Mesendoderm (in vitro differentiated cells): ENCODE measurements around the gene TET1.

Experiments
- DNase-seq: peaks from one replicate; pipeline ENCODE4 v3.0.0; 2013
- H2AK5ac ChIP-seq: 2 replicates; pipeline ENCODE4 v1.6.1; 2013; ENCODE audit warnings: low read length, inconsistent platforms
- H2BK120ac ChIP-seq: 2 replicates; pipeline ENCODE4 v1.6.1; 2013; ENCODE audit warnings: low read depth, mild to moderate bottlenecking, low read length, moderate library complexity, mixed read lengths
- H2BK15ac ChIP-seq: replicated peaks from 2 replicates; pipeline ENCODE4 v1.6.1; 2013; ENCODE audit warnings: low read depth, mild to moderate bottlenecking, moderate library complexity
- H2BK5ac ChIP-seq: 2 replicates; pipeline ENCODE4 v1.6.1; 2013; ENCODE audit warnings: low read length, inconsistent platforms
- H3K18ac ChIP-seq: 2 replicates; pipeline ENCODE4 v1.6.1; 2013; ENCODE audit warnings: mild to moderate bottlenecking, low read length, mixed read lengths
- H3K23ac ChIP-seq: one replicate; pipeline ENCODE4 v1.6.1; 2013; ENCODE audit warnings: low read length
- H3K27ac ChIP-seq: 2 replicates; pipeline ENCODE4 v1.5.1; 2013; ENCODE audit warnings: low read depth, mild to moderate bottlenecking, inconsistent platforms, low read length, moderate library complexity
- H3K27me3 ChIP-seq: 2 replicates; pipeline ENCODE4 v1.6.1; 2013; ENCODE audit warnings: low read length, control low read depth, mild to moderate bottlenecking, inconsistent platforms; ENCODE audit not compliant: insufficient read depth, poor library complexity
- H3K36me3 ChIP-seq: 2 replicates; pipeline ENCODE4 v1.6.1; 2013; ENCODE audit warnings: low read length, inconsistent platforms; ENCODE audit not compliant: control insufficient read depth, insufficient read depth
- H3K4ac ChIP-seq: one replicate; pipeline ENCODE4 v1.6.1; 2013; ENCODE audit warnings: low read depth, mild to moderate bottlenecking, low read length, moderate library complexity
- H3K4me1 ChIP-seq: 2 replicates; pipeline ENCODE4 v1.6.1; 2013; ENCODE audit warnings: low read depth, low read length, inconsistent platforms; ENCODE audit not compliant: control insufficient read depth
- H3K4me2 ChIP-seq: 2 replicates; pipeline ENCODE4 v1.6.1; 2013; ENCODE audit warnings: low read length
- H3K4me3 ChIP-seq: 2 replicates; pipeline ENCODE4 v1.5.1; 2013; ENCODE audit warnings: mild to moderate bottlenecking, low read length
- H3K56ac ChIP-seq: one replicate; pipeline ENCODE4 v1.6.1; 2013; ENCODE audit warnings: low read length
- H3K79me1 ChIP-seq: 2 replicates; pipeline ENCODE4 v1.6.1; 2013; ENCODE audit warnings: low read length, inconsistent platforms
- H3K79me2 ChIP-seq: 2 replicates; pipeline ENCODE4 v1.6.1; 2013; ENCODE audit warnings: mild to moderate bottlenecking, low read length; ENCODE audit not compliant: control insufficient read depth, insufficient read depth
- H3K9ac ChIP-seq: 2 replicates; pipeline ENCODE4 v1.6.1; 2013; ENCODE audit warnings: low read length, inconsistent platforms
- H4K5ac ChIP-seq: one replicate; pipeline ENCODE4 v1.6.1; 2013; ENCODE audit warnings: low read length
- H4K8ac ChIP-seq: one replicate; pipeline ENCODE4 v1.6.1; 2013; ENCODE audit warnings: low read depth, mild to moderate bottlenecking, control low read depth, low read length, moderate library complexity
- WGBS: extraction: QIAGEN DNeasy Blood & Tissue Kit; methylation state at CpG from one replicate; pipeline ENCODE4 v1.1.7; 2013; ENCODE audit warnings: low lambda C conversion rate, missing lambda C conversion rate; ENCODE audit not compliant: insufficient coverage; ENCODE audit errors: extremely low coverage; 5-methylcytosine and 5-hydroxymethylcytosine counted together

The TET1 gene

DNA sequence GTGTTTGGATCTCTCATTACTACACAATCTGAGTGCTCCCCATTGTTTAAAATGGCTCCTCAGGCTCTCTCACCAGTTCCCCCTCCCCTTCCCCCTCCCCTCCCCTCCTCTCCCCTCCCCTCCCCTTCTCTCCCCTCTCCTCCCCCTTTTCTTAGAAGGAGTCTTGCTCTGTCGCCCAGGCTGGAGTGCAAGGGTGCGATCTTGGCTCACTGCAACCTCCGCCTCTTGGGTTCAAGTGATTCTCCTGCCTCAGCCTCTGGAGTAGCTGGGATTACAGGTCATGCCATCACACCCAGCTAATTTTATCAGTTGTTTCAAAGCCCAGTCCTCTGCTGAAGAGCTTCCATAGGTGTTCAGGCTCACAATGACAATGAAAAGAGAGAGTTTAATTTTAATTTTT is 157.3 kb downstream of the TET1 start:
- H3K23ac ChIP-seq, result no peak overlapping the region
- no peak for DNase-seq
- H3K4me2 ChIP-seq, result no peak overlapping the region
- H3K4me3 ChIP-seq, result no peak overlapping the region
- H2BK120ac ChIP-seq, result no peak overlapping the region
- H2BK15ac ChIP-seq, result no peak overlapping the region
- peaks cover 11% of the 10 kb centered on the region for H3K79me2 ChIP-seq
- no peak overlapping the region for H3K4ac ChIP-seq
- no peak overlapping the region for H2BK5ac ChIP-seq
- H4K8ac ChIP-seq, result no peak overlapping the region
- no peak overlapping the region for H3K56ac ChIP-seq
- no peak overlapping the region for H3K27ac ChIP-seq
- no peaks in the 10 kb centered on the region for H3K27me3 ChIP-seq
- no peak overlapping the region for H4K5ac ChIP-seq
- H3K4me1 ChIP-seq, result no peaks in the 10 kb centered on the region
- WGBS, result no CpG with 5 or more reads among the region's 3 CpGs
- no peaks in the 10 kb centered on the region for H3K36me3 ChIP-seq
- no peaks in the 10 kb centered on the region for H3K79me1 ChIP-seq
- H3K18ac ChIP-seq, result no peak overlapping the region
- H2AK5ac ChIP-seq, result no peak overlapping the region
- H3K9ac ChIP-seq, result no peak overlapping the region

GRCh38 chr10:68720793-68721672 is 160.9 kb downstream of the TET1 start, which contains the start of gene CCAR1:
TSS of gene CCAR1 (plus strand) at chr10:68721239. CDS start at chr10:68722505, 1,266 bp downstream.
- Histone ChIP-seq H4K5ac (no peak within 1 kb of the TSS), H3K4me1 (no peaks in the 10 kb centered on the region), H2BK120ac (peak within 1 kb of the TSS; percentile 10), H2BK15ac (no peak within 1 kb of the TSS), H2BK5ac (peak within 1 kb of the TSS; percentile 93), H3K18ac (peak within 1 kb of the TSS; percentile 81), H3K56ac (peak within 1 kb of the TSS; percentile 98), H3K23ac (peak within 1 kb of the TSS; percentile 98), H3K4me2 (peak within 1 kb of the TSS; percentile 76), H3K4me3 (peak within 1 kb of the TSS; percentile 90), H2AK5ac (no peak within 1 kb of the TSS), H3K27ac (peak within 1 kb of the TSS; percentile 89), H3K79me1 (peaks cover 1% of the 10 kb centered on the region), H3K9ac (peak within 1 kb of the TSS; percentile 98), H3K27me3 (no peaks in the 10 kb centered on the region), H4K8ac (peak within 1 kb of the TSS; percentile 65), H3K36me3 (peaks cover 2% of the 10 kb centered on the region), H3K4ac (peak within 1 kb of the TSS; percentile 57), H3K79me2 (peaks cover 21% of the 10 kb centered on the region)
- DNase-seq, result peak; percentile 100
- whole genome bisulfite sequencing, result no CpG with 5 or more reads among the region's 72 CpGs

- no peaks in the 10 kb centered on the region for H3K4me1 ChIP-seq
- no peak overlapping the region for H2BK15ac ChIP-seq
- peak overlapping the region; percentile 90 for H3K4me3 ChIP-seq
- DNase-seq, result peak; percentile 48
- peak overlapping the region; percentile 93 for H2BK5ac ChIP-seq
- peak overlapping the region; percentile 57 for H3K4ac ChIP-seq
- H3K18ac ChIP-seq, result peak overlapping the region; percentile 81
- H3K27me3 ChIP-seq, result no peaks in the 10 kb centered on the region
- no CpG with 5 or more reads among the region's 27 CpGs for WGBS
- peaks cover 21% of the 10 kb centered on the region for H3K79me2 ChIP-seq
- H3K56ac ChIP-seq, result peak overlapping the region; percentile 98
- peak overlapping the region; percentile 98 for H3K9ac ChIP-seq
- no peak overlapping the region for H4K5ac ChIP-seq
- peak overlapping the region; percentile 98 for H3K23ac ChIP-seq
- H4K8ac ChIP-seq, result no peak overlapping the region
- H3K4me2 ChIP-seq, result peak overlapping the region; percentile 76
- H2BK120ac ChIP-seq, result peak overlapping the region; percentile 10
- H3K79me1 ChIP-seq, result peaks cover 1% of the 10 kb centered on the region
- peaks cover 2% of the 10 kb centered on the region for H3K36me3 ChIP-seq
- H2AK5ac ChIP-seq, result no peak overlapping the region
- peak overlapping the region; percentile 89 for H3K27ac ChIP-seq
These were observed 161.7 kb downstream of the TET1 start for GRCh38 chr10:68721673-68722335.

DNA sequence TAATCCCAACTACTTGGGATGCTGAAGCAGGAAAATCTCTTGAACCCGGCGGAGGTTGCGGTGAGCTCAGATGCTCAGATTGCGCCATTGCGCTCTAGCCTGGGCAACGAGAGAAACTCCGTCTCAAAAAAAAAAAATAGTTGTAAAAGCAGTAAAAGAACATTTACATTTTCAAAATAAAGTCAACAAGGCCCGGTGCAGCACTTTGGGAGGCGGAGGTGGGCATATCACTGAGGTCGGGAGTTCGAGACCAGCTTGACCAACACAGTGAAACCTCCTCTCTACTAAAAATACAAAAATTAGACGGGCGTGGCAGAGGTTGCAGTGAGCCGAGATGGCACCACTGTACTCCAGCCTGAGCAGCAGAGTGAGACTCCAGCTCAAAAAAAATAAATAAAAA is 164.9 kb downstream of the TET1 start:
- no peak overlapping the region for H3K23ac ChIP-seq
- H2BK5ac ChIP-seq, result no peak overlapping the region
- no peak overlapping the region for H2BK15ac ChIP-seq
- H3K4me3 ChIP-seq, result no peak overlapping the region
- H3K18ac ChIP-seq, result no peak overlapping the region
- WGBS, result no CpG with 5 or more reads among the region's 14 CpGs
- no peak overlapping the region for H4K8ac ChIP-seq
- peaks cover 4% of the 10 kb centered on the region for H3K36me3 ChIP-seq
- peaks cover 26% of the 10 kb centered on the region for H3K79me2 ChIP-seq
- no peak overlapping the region for H3K4ac ChIP-seq
- no peak overlapping the region for H3K56ac ChIP-seq
- H3K27ac ChIP-seq, result no peak overlapping the region
- H2BK120ac ChIP-seq, result no peak overlapping the region
- H3K9ac ChIP-seq, result no peak overlapping the region
- peaks cover 1% of the 10 kb centered on the region for H3K79me1 ChIP-seq
- H4K5ac ChIP-seq, result no peak overlapping the region
- H2AK5ac ChIP-seq, result no peak overlapping the region
- H3K4me2 ChIP-seq, result no peak overlapping the region
- no peaks in the 10 kb centered on the region for H3K4me1 ChIP-seq
- DNase-seq, result no peak
- no peaks in the 10 kb centered on the region for H3K27me3 ChIP-seq

- H3K4me1 ChIP-seq, result no peaks in the 10 kb centered on the region
- no peak overlapping the region for H3K4ac ChIP-seq
- no peak overlapping the region for H3K9ac ChIP-seq
- no peak overlapping the region for H2AK5ac ChIP-seq
- no peaks in the 10 kb centered on the region for H3K27me3 ChIP-seq
- peaks cover 25% of the 10 kb centered on the region for H3K79me2 ChIP-seq
- H3K36me3 ChIP-seq, result peaks cover 7% of the 10 kb centered on the region
- H2BK15ac ChIP-seq, result no peak overlapping the region
- no peak overlapping the region for H3K4me3 ChIP-seq
- no peak for DNase-seq
- H3K27ac ChIP-seq, result no peak overlapping the region
- H3K18ac ChIP-seq, result no peak overlapping the region
- peaks cover 4% of the 10 kb centered on the region for H3K79me1 ChIP-seq
- no CpG with 5 or more reads among the region's 9 CpGs for WGBS
- no peak overlapping the region for H3K23ac ChIP-seq
- H2BK5ac ChIP-seq, result no peak overlapping the region
- no peak overlapping the region for H4K5ac ChIP-seq
- no peak overlapping the region for H4K8ac ChIP-seq
- no peak overlapping the region for H2BK120ac ChIP-seq
- no peak overlapping the region for H3K4me2 ChIP-seq
- no peak overlapping the region for H3K56ac ChIP-seq
These were observed 167.0 kb downstream of the TET1 start for GRCh38 chr10:68727146-68727545.
